Karpas-422 (cell line): ENCODE measurements around the gene NCK1. TPM values are rescaled to one million over a fixed set of nuclear protein-coding genes. Genes with fewer than 3 reads are reported as not detected.
"Not testable (repeated sequence)": the region's sequence is repeated elsewhere in the genome, so short reads cannot be mapped to it uniquely, and the experiment has no call there.

Source experiments
- DNase-seq: peaks from one replicate; pipeline ENCODE4 v3.0.0-alpha.2; 2015
- H2AFZ ChIP-seq: fragments of 200-600 bp; sonication (generic); 2 replicates; pipeline ENCODE4 v1.6.1; 2014; ENCODE audit warnings: antibody characterized with exemption, low read length, mixed read lengths
- H3K27ac ChIP-seq: fragments of 200-600 bp; sonication (generic); 2 replicates; pipeline ENCODE4 v1.5.1; 2014; ENCODE audit warnings: mild to moderate bottlenecking, low read length, moderate library complexity
- H3K27me3 ChIP-seq: fragments of 200-600 bp; sonication (generic); 2 replicates; pipeline ENCODE4 v1.6.1; 2014; ENCODE audit warnings: low read length, mixed read lengths
- H3K36me3 ChIP-seq: fragments of 200-600 bp; sonication (generic); 2 replicates; pipeline ENCODE4 v1.6.1; 2014; ENCODE audit warnings: low read length, mixed read lengths; ENCODE audit not compliant: insufficient read depth
- H3K4me1 ChIP-seq: fragments of 200-600 bp; sonication (generic); 2 replicates; pipeline ENCODE4 v1.6.1; 2014; ENCODE audit warnings: mild to moderate bottlenecking, low read length, mixed read lengths
- H3K4me2 ChIP-seq: fragments of 200-600 bp; sonication (generic); 2 replicates; pipeline ENCODE4 v1.6.1; 2014; ENCODE audit warnings: low read length, low read depth, mild to moderate bottlenecking; ENCODE audit not compliant: poor library complexity, severe bottlenecking
- H3K4me3 ChIP-seq: fragments of 200-600 bp; sonication (generic); 2 replicates; pipeline ENCODE4 v1.5.1; 2014; ENCODE audit warnings: mild to moderate bottlenecking, antibody characterized with exemption, low read length, mixed read lengths
- H3K79me2 ChIP-seq: fragments of 200-600 bp; sonication (generic); 2 replicates; pipeline ENCODE4 v1.6.1; 2014; ENCODE audit warnings: mild to moderate bottlenecking, low read length, mixed read lengths
- H3K9ac ChIP-seq: fragments of 200-600 bp; sonication (generic); 2 replicates; pipeline ENCODE4 v1.6.0; 2014; ENCODE audit warnings: low read length
- H3K9me2 ChIP-seq: fragments of 200-600 bp; sonication (generic), shearing (Covaris generic); replicated peaks from 2 replicates; pipeline ENCODE4 v1.6.0; 2014; ENCODE audit warnings: mild to moderate bottlenecking, low read length, moderate library complexity; ENCODE audit not compliant: insufficient read depth
- H3K9me3 ChIP-seq: fragments of 300-700, 200-600 bp; sonication (generic); 2 replicates; pipeline ENCODE4 v1.6.1; 2014; ENCODE audit warnings: low read length, mixed read lengths
- H4K20me1 ChIP-seq: fragments of 200-600 bp; sonication (generic); 2 replicates; pipeline ENCODE4 v1.6.1; 2014; ENCODE audit warnings: mild to moderate bottlenecking, antibody characterized with exemption, low read length, low read depth; ENCODE audit not compliant: insufficient read depth
- total RNA-seq: library from RNA; depleted of rRNA; stranded (reverse); fragments of >200 nt; shearing (Covaris generic); gene quantifications from 2 replicates; pipeline ENCODE4 v1.2.3, GENCODE V29; 2014; ENCODE audit warnings: low replicate concordance

Gene NCK1
- total RNA-seq, 1 experiment from 2014 or later: 77.7 TPM

- no peaks in the 10 kb centered on the region for H3K9me3 ChIP-seq
- H3K27ac ChIP-seq: no peak overlapping the region
- H3K4me1 ChIP-seq: peaks cover 11% of the 10 kb centered on the region
- no peak overlapping the region for H3K4me3 ChIP-seq
- no peak for DNase-seq
- no peak overlapping the region for H2AFZ ChIP-seq
- no peak overlapping the region for H3K4me2 ChIP-seq
- H3K79me2 ChIP-seq: peaks cover 33% of the 10 kb centered on the region
- no peaks in the 10 kb centered on the region for H3K36me3 ChIP-seq
- H4K20me1 ChIP-seq: no peaks in the 10 kb centered on the region
- H3K9ac ChIP-seq: no peak overlapping the region
- H3K9me2 ChIP-seq: no peaks in the 10 kb centered on the region
- H3K27me3 ChIP-seq: no peaks in the 10 kb centered on the region
These were observed 93.8 kb downstream of the NCK1 start for GRCh38 chr3:136955813-136956212.

GRCh38 chr3:136956971-136957370 is 95.0 kb downstream of the NCK1 start:
- Histone ChIP-seq H3K27me3 (no peaks in the 10 kb centered on the region), H3K4me3 (no peak overlapping the region), H3K36me3 (no peaks in the 10 kb centered on the region), H2AFZ (no peak overlapping the region), H3K27ac (no peak overlapping the region), H3K9ac (no peak overlapping the region), H3K79me2 (peaks cover 21% of the 10 kb centered on the region), H4K20me1 (no peaks in the 10 kb centered on the region), H3K9me2 (no peaks in the 10 kb centered on the region), H3K9me3 (no peaks in the 10 kb centered on the region), H3K4me1 (peaks cover 4% of the 10 kb centered on the region; the same call in 1 of the 2 replicates), H3K4me2 (no peak overlapping the region)
- no peak for DNase-seq

GRCh38 chr3:136957751-136958288 is 95.8 kb downstream of the NCK1 start, which contains the start of gene IL20RB:
Gene IL20RB, plus strand, starts transcription at chr3:136957983. Its CDS starts 131 bp downstream, at chr3:136958114.
- no peaks in the 10 kb centered on the region for H4K20me1 ChIP-seq
- no peak within 1 kb of the TSS for H2AFZ ChIP-seq
- H3K4me3 ChIP-seq: no peak within 1 kb of the TSS
- DNase-seq: no peak
- H3K27me3 ChIP-seq: no peaks in the 10 kb centered on the region
- no peaks in the 10 kb centered on the region for H3K9me2 ChIP-seq
- H3K27ac ChIP-seq: no peak within 1 kb of the TSS
- H3K9ac ChIP-seq: no peak within 1 kb of the TSS
- no peaks in the 10 kb centered on the region for H3K9me3 ChIP-seq
- no peaks in the 10 kb centered on the region for H3K36me3 ChIP-seq
- no peaks in the 10 kb centered on the region for H3K4me1 ChIP-seq
- no peak within 1 kb of the TSS for H3K4me2 ChIP-seq
- peaks cover 14% of the 10 kb centered on the region; the same call in 1 of the 2 replicates for H3K79me2 ChIP-seq

- Histone ChIP-seq H3K27me3 (no peaks in the 10 kb centered on the region), H3K9me2 (no peaks in the 10 kb centered on the region), H3K36me3 (no peaks in the 10 kb centered on the region), H3K4me1 (no peaks in the 10 kb centered on the region), H3K4me2 (no peak overlapping the region), H3K79me2 (peaks cover 13% of the 10 kb centered on the region; the same call in 1 of the 2 replicates), H4K20me1 (no peaks in the 10 kb centered on the region), H2AFZ (no peak overlapping the region), H3K27ac (no peak overlapping the region), H3K4me3 (no peak overlapping the region), H3K9me3 (no peaks in the 10 kb centered on the region), H3K9ac (no peak overlapping the region)
- no peak for DNase-seq
These were observed 96.9 kb downstream of the NCK1 start for GRCh38 chr3:136958939-136959338.

GRCh38 chr3:136959599-136959998 is 97.6 kb downstream of the NCK1 start:
- Histone ChIP-seq H3K79me2 (peaks cover 8% of the 10 kb centered on the region; the same call in 1 of the 2 replicates), H3K9me3 (no peaks in the 10 kb centered on the region), H3K4me2 (no peak overlapping the region), H3K9me2 (no peaks in the 10 kb centered on the region), H3K27me3 (no peaks in the 10 kb centered on the region), H3K4me3 (no peak overlapping the region), H3K27ac (no peak overlapping the region), H3K36me3 (no peaks in the 10 kb centered on the region), H4K20me1 (no peaks in the 10 kb centered on the region), H3K9ac (no peak overlapping the region), H2AFZ (no peak overlapping the region), H3K4me1 (no peaks in the 10 kb centered on the region)
- DNase-seq: no peak

- no peak overlapping the region for H3K4me3 ChIP-seq
- H3K9ac ChIP-seq: no peak overlapping the region
- H3K27me3 ChIP-seq: no peaks in the 10 kb centered on the region
- H2AFZ ChIP-seq: no peak overlapping the region
- DNase-seq: no peak
- no peak overlapping the region for H3K4me2 ChIP-seq
- no peaks in the 10 kb centered on the region for H3K4me1 ChIP-seq
- H3K9me3 ChIP-seq: no peaks in the 10 kb centered on the region
- H3K27ac ChIP-seq: no peak overlapping the region
- H3K79me2 ChIP-seq: 0 out of 2 replicates have a peak, but pooled peaks cover 5% of the 10 kb centered on the region
- no peaks in the 10 kb centered on the region for H3K36me3 ChIP-seq
- H4K20me1 ChIP-seq: no peaks in the 10 kb centered on the region
- H3K9me2 ChIP-seq: no peaks in the 10 kb centered on the region
These were observed 99.1 kb downstream of the NCK1 start for GRCh38 chr3:136960838-136961836.

GRCh38 chr3:136962927-136963326 is 100.9 kb downstream of the NCK1 start:
- Histone ChIP-seq H3K27ac (no peak overlapping the region), H3K4me2 (no peak overlapping the region), H4K20me1 (no peaks in the 10 kb centered on the region), H3K36me3 (no peaks in the 10 kb centered on the region), H2AFZ (no peak overlapping the region), H3K9me2 (no peaks in the 10 kb centered on the region), H3K79me2 (0 out of 2 replicates have a peak, but pooled peaks cover 5% of the 10 kb centered on the region), H3K9ac (no peak overlapping the region), H3K4me3 (no peak overlapping the region), H3K4me1 (no peaks in the 10 kb centered on the region), H3K9me3 (no peaks in the 10 kb centered on the region), H3K27me3 (no peaks in the 10 kb centered on the region)
- DNase-seq: no peak

- not testable (repeated sequence) for H2AFZ ChIP-seq, H4K20me1 ChIP-seq, H3K4me3 ChIP-seq, H3K9me2 ChIP-seq, H3K27me3 ChIP-seq, H3K9ac ChIP-seq, H3K27ac ChIP-seq, H3K4me1 ChIP-seq, H3K36me3 ChIP-seq, H3K4me2 ChIP-seq, DNase-seq, H3K9me3 ChIP-seq
- peaks cover 21% of the 10 kb centered on the region for H3K79me2 ChIP-seq
These were observed 107.5 kb downstream of the NCK1 start for GRCh38 chr3:136969539-136969938.
